ENCODE measurements around the gene NCCRP1.

DNA sequence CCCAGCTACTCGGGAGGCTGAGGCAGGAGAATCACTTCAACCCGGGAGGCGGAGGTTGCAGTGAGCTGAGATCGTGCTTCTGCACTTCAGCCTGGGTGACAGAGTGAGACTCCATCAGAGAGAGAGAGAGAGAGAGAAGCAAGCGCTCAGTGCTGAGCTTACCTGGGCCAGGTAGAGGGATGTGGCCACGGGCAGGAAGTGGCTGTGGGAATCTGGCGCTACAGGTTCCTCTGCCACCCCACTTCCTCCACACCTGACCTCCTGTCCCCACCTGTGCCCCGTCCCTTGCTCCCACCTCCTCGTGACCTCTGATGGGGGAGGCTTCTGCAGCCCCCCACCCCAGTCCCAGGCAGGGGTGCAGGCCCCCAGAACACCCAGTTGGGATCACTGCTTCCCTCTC is 1.0 kb upstream of the NCCRP1 start:
- no peak for TF ChIP-seq POLR2A (IDR thresholded peaks at IDR 0.05)
- TF ChIP-seq, protein P1, sequence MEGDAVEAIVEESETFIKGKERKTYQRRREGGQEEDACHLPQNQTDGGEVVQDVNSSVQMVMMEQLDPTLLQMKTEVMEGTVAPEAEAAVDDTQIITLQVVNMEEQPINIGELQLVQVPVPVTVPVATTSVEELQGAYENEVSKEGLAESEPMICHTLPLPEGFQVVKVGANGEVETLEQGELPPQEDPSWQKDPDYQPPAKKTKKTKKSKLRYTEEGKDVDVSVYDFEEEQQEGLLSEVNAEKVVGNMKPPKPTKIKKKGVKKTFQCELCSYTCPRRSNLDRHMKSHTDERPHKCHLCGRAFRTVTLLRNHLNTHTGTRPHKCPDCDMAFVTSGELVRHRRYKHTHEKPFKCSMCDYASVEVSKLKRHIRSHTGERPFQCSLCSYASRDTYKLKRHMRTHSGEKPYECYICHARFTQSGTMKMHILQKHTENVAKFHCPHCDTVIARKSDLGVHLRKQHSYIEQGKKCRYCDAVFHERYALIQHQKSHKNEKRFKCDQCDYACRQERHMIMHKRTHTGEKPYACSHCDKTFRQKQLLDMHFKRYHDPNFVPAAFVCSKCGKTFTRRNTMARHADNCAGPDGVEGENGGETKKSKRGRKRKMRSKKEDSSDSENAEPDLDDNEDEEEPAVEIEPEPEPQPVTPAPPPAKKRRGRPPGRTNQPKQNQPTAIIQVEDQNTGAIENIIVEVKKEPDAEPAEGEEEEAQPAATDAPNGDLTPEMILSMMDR (IDR thresholded peaks at IDR 0.05) = no peak
